HepG2 (cell line): ENCODE measurements around the gene MRPS25. TPM values are rescaled to one million over a fixed set of nuclear protein-coding genes. Genes with fewer than 3 reads are reported as not detected.

Experiments
- AGO1 ChIP-seq: fragments of 200-400 bp; formaldehyde crosslinking; IDR thresholded peaks from 2 replicates; pipeline ENCODE4 v1.6.1; 2017; ENCODE audit warnings: mild to moderate bottlenecking, low read depth, low read length, moderate library complexity; ENCODE audit not compliant: poor library complexity, severe bottlenecking
- HNF4A ChIP-seq: sonication (generic); formaldehyde crosslinking; IDR thresholded peaks from 2 replicates; pipeline ENCODE4 v1.4.0; 2020; ENCODE audit warnings: missing genetic modification reagents
- NRL ChIP-seq: sonication (generic); formaldehyde crosslinking; IDR thresholded peaks from 2 replicates; pipeline ENCODE4 v1.5.0; 2020; ENCODE audit warnings: missing genetic modification reagents, mild to moderate bottlenecking, moderate library complexity, borderline replicate concordance
- PHF8 ChIP-seq: sonication (generic); formaldehyde crosslinking; IDR thresholded peaks from 2 replicates; pipeline ENCODE4 v1.5.0; 2020; ENCODE audit warnings: missing genetic modification reagents
- POGZ ChIP-seq: sonication (generic); formaldehyde crosslinking; IDR thresholded peaks from 2 replicates; pipeline ENCODE4 v1.4.0; 2020; ENCODE audit warnings: mild to moderate bottlenecking, missing genetic modification reagents
- RARA ChIP-seq: IDR thresholded peaks from 2 replicates; pipeline ENCODE4 v1.6.1; 2016; ENCODE audit warnings: missing genetic modification reagents, missing compliant biosample characterization
- ZMYM3 ChIP-seq: sonication (generic); formaldehyde crosslinking; IDR thresholded peaks from 2 replicates; pipeline ENCODE4 v1.5.1; 2020; ENCODE audit warnings: mild to moderate bottlenecking, missing genetic modification reagents
- ZNF160 ChIP-seq: sonication (generic); formaldehyde crosslinking; IDR thresholded peaks from 2 replicates; pipeline ENCODE4 v1.8.0; 2022; ENCODE audit warnings: mild to moderate bottlenecking, inconsistent platforms, missing genetic modification reagents
- ZNF256 ChIP-seq: sonication (generic); formaldehyde crosslinking; conservative IDR thresholded peaks from 2 replicates; pipeline ENCODE4 v1.4.0; 2020; ENCODE audit warnings: missing genetic modification reagents
- ZNF407 ChIP-seq: sonication (generic); formaldehyde crosslinking; IDR thresholded peaks from one replicate; pipeline ENCODE4 v1.5.1; 2020; ENCODE audit warnings: mild to moderate bottlenecking, missing genetic modification reagents; ENCODE audit errors: not compliant biosample characterization
- polyA plus RNA-seq, 8 experiments: library from polyadenylated mRNA; depleted of rRNA in 3 of 8; stranded (reverse) in 7 of 8; unstranded in 1 of 8; fragments of >200 nt; fragmentation: Illumina TruSeq in 4 of 8; extraction: Trizol in 4 of 8; gene quantifications; 2 replicates each; pipeline versions ENCODE4 v1.2.1 to v1.2.3, GENCODE V29; 2011 to 2016; ENCODE audit warnings: low read depth in 4 of 8, missing spikeins in 1 of 8, mixed read lengths in 1 of 8; ENCODE audit not compliant: insufficient read depth in 1 of 8
- total RNA-seq, 5 experiments: library from RNA; depleted of rRNA; stranded (reverse); fragments of >200 nt; fragmentation: Illumina TruSeq; extraction: Trizol; gene quantifications; 2 replicates each; pipeline ENCODE4 v1.2.3, GENCODE V29; 2016; ENCODE audit warnings: low read depth in 1 of 5

Gene MRPS25
- total and polyA plus RNA-seq, 2 of the 13 experiments (the other 11 are each of a cell fraction or from before 2014, with no cell fraction given) = 60.1 to 74.3 TPM

GRCh38 chr3:15049584-15049983, 15.5 kb downstream of the MRPS25 start (continued):
- no peak for TF ChIP-seq ZNF407
- no peak for TF ChIP-seq PHF8
- TF ChIP-seq HNF4A = peak; percentile 46
- TF ChIP-seq ZNF160 (CRISPR knock-in tag) = no peak
- TF ChIP-seq NRL = no peak
- TF ChIP-seq ZNF256 (CRISPR knock-in tag) = no peak
- TF ChIP-seq POGZ (CRISPR knock-in tag) = 0 out of 2 replicates have a peak, but pooled peaks have one; percentile 17
- TF ChIP-seq AGO1 = no peak
- peak; percentile 54 for TF ChIP-seq RARA (CRISPR knock-in tag)
- peak; percentile 82 for TF ChIP-seq ZMYM3
- TF ChIP-seq, all 625 proteins: peak for 9
